ENCODE measurements around the gene TNPO3. TPM values are rescaled to one million over a fixed set of nuclear protein-coding genes. Genes with fewer than 3 reads are reported as not detected.

TNPO3 gene
- total and polyA plus RNA-seq, 10 of the 15 experiments (the other 5 are each of a cell fraction or from before 2014, with no cell fraction given): 17.6 to 91.8 (median 65.9) TPM

- SMC1A ChIA-PET (ENCODE audit: uncharacterized antibody, unreplicated experiment): interaction anchor here (0.9 to 2.7 kb wide), 5 partner anchors 8 to 146 kb away, joined by 3 to 18 read pairs (median 4); partner anchors contain the start of gene KCP
- WGBS (ENCODE audit: insufficient coverage, insufficient replicate concordance, low lambda C conversion rate, missing lambda C conversion rate): 97% methylated on average over 21 of the region's 21 CpGs
- POLR2A ChIA-PET: interaction anchor here (0.6 kb wide), 1 partner anchor 51 kb away, joined by 6 read pairs; no protein-coding TSS in a partner anchor
- Histone ChIP-seq H4K20me1 (ENCODE audit: control insufficient read depth, insufficient read depth) (no peaks in the 10 kb centered on the region), H3K4me2 (ENCODE audit: control insufficient read depth, insufficient read depth) (no peak overlapping the region), H3K79me2 (ENCODE audit: control insufficient read depth, insufficient read depth, low read length) (peaks cover 38% of the 10 kb centered on the region), H3K4me1 (ENCODE audit: control insufficient read depth, insufficient read depth, low read length) (peaks cover 9% of the 10 kb centered on the region), H2AFZ (ENCODE audit: control insufficient read depth, low read depth, low read length) (no peak overlapping the region), H3K9me3 (replicated peaks; ENCODE audit: control insufficient read depth, insufficient read depth, low read length) (no peaks in the 10 kb centered on the region), H3K27ac (ENCODE audit: control insufficient read depth, insufficient read depth) (no peak overlapping the region), H3K36me3 (ENCODE audit: control insufficient read depth in 2 of 2, insufficient read depth in 2 of 2, low read length in 1 of 2) (peaks cover 43 to 51% of the 10 kb centered on the region in 2 experiments), H3K4me3 (no peak overlapping the region), H3K9ac (ENCODE audit: control insufficient read depth, insufficient read depth, low read length) (no peak overlapping the region), H3K27me3 (replicated peaks in 1 of 2; ENCODE audit: control insufficient read depth in 2 of 2, insufficient read depth in 2 of 2, low read length in 1 of 2) (no peaks in the 10 kb centered on the region)
- in situ Hi-C loops (cut with MboI) (no loop called here), intact Hi-C loops (cut with micrococcal nuclease; ENCODE audit: unreplicated experiment) (no loop called here)
- no TSS peak for BruUV-seq (replicated peaks)
- RAD21 ChIA-PET (ENCODE audit: unreplicated experiment): no interaction called here
- no peak for TF ChIP-seq WRNIP1 (IDR thresholded peaks at IDR 0.05; ENCODE audit: borderline replicate concordance, low read depth, low read length)
- TF ChIP-seq POLR2AphosphoS5 (IDR thresholded peaks at IDR 0.05; ENCODE audit: low read length): peak; percentile 15; the same call in 1 of the 2 replicates
- DNase-seq (ENCODE audit: low read depth, low spot score) (no peak), ATAC-seq (no peak), FAIRE-seq (no peak)
- CTCF ChIA-PET: interaction anchor here (0.9 to 1.9 kb wide), 4 partner anchors 7 to 146 kb away, joined by 3 to 6 read pairs (median 6); no protein-coding TSS in a partner anchor
These were observed 109.1 kb downstream of the TNPO3 start for GRCh38 chr7:128945668-128946366.

DNA sequence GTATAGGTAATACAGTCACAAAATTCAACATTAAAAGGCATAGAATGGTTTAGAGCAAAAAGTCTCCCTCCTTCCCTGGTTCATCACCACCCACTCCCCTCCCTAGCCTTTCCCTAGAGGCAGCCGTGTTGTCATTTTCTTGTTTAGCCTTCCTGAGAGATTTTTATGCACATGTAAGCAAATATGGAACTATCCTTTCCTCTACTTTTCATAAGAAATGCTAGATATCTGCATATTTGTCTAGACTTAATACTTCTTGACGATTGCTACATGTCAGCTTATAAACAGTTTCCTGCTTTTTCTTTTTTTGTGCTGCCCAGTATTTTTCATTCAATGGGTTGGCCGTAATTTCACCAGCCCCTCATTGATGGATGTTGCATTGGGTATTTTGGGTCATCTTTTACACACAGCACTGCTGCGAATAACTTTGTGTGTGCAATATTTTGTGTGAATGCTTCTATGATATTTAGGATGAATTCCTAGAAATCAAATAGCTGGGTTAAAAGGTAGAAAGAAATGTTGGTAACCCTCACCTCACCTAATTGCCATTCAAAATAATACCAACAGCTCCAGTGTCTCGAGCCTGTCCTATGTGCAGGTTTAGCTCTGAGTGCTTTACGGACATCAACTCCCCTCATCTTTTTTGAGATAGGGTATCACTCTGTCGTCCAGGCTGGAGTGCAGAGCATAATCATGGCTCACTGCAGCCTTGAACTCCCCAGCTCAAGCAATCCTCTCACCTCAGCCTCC, 110.2 kb downstream of the TNPO3 start:
- ChIA-PET SMC1A (ENCODE audit: uncharacterized antibody, unreplicated experiment) (interaction anchor here (0.7 to 2.7 kb wide), 8 partner anchors 10 to 120 kb away, joined by 3 to 18 read pairs (median 3); partner anchors contain the start of gene KCP), POLR2A (interaction anchor here (6.7 kb wide), 1 partner anchor 11 kb away, joined by 107 read pairs; no protein-coding TSS in a partner anchor), RAD21 (ENCODE audit: unreplicated experiment) (interaction anchor here (0.8 to 1.0 kb wide), 2 partner anchors 22 to 34 kb away, joined by 3 to 6 read pairs; partner anchors contain the start of gene KCP), CTCF (interaction anchor here (0.7 to 3.2 kb wide), 5 partner anchors 8 to 147 kb away, joined by 3 to 17 read pairs (median 6); no protein-coding TSS in a partner anchor)
- Histone ChIP-seq H3K36me3 (ENCODE audit: control insufficient read depth in 2 of 2, insufficient read depth in 2 of 2, low read length in 1 of 2) (peaks cover 40 to 42% of the 10 kb centered on the region in 2 experiments), H3K4me2 (ENCODE audit: control insufficient read depth, insufficient read depth) (peak overlapping the region; percentile 37; the same call in 1 of the 2 replicates), H3K4me1 (ENCODE audit: control insufficient read depth, insufficient read depth, low read length) (peaks cover 16% of the 10 kb centered on the region), H3K79me2 (ENCODE audit: control insufficient read depth, insufficient read depth, low read length) (peaks cover 48% of the 10 kb centered on the region), H3K9ac (ENCODE audit: control insufficient read depth, insufficient read depth, low read length) (no peak overlapping the region), H3K27me3 (replicated peaks in 1 of 2; ENCODE audit: control insufficient read depth in 2 of 2, insufficient read depth in 2 of 2, low read length in 1 of 2) (no peaks in the 10 kb centered on the region), H2AFZ (ENCODE audit: control insufficient read depth, low read depth, low read length) (no peak overlapping the region), H3K4me3 (peak overlapping the region; percentile 32; the same call in 1 of the 2 replicates), H3K9me3 (replicated peaks; ENCODE audit: control insufficient read depth, insufficient read depth, low read length) (no peaks in the 10 kb centered on the region), H3K27ac (ENCODE audit: control insufficient read depth, insufficient read depth) (no peak overlapping the region; the same call in 1 of the 2 replicates), H4K20me1 (ENCODE audit: control insufficient read depth, insufficient read depth) (no peaks in the 10 kb centered on the region)
- FAIRE-seq (no peak), ATAC-seq (no peak), DNase-seq (ENCODE audit: low read depth, low spot score) (no peak)
- BruUV-seq (replicated peaks): TSS peak; percentile 6
- 75% methylated on average over 7 of the region's 7 CpGs for WGBS (ENCODE audit: insufficient coverage, insufficient replicate concordance, low lambda C conversion rate, missing lambda C conversion rate)
- intact Hi-C loops (cut with micrococcal nuclease; ENCODE audit: unreplicated experiment): no loop called here
- in situ Hi-C loops (cut with MboI): no loop called here
- TF ChIP-seq STAT1 (conservative IDR thresholded peaks at IDR 0.05): no peak
- no peak for TF ChIP-seq MAX (IDR thresholded peaks at IDR 0.05; ENCODE audit: low read depth, low read length)
- TF ChIP-seq, protein P1, sequence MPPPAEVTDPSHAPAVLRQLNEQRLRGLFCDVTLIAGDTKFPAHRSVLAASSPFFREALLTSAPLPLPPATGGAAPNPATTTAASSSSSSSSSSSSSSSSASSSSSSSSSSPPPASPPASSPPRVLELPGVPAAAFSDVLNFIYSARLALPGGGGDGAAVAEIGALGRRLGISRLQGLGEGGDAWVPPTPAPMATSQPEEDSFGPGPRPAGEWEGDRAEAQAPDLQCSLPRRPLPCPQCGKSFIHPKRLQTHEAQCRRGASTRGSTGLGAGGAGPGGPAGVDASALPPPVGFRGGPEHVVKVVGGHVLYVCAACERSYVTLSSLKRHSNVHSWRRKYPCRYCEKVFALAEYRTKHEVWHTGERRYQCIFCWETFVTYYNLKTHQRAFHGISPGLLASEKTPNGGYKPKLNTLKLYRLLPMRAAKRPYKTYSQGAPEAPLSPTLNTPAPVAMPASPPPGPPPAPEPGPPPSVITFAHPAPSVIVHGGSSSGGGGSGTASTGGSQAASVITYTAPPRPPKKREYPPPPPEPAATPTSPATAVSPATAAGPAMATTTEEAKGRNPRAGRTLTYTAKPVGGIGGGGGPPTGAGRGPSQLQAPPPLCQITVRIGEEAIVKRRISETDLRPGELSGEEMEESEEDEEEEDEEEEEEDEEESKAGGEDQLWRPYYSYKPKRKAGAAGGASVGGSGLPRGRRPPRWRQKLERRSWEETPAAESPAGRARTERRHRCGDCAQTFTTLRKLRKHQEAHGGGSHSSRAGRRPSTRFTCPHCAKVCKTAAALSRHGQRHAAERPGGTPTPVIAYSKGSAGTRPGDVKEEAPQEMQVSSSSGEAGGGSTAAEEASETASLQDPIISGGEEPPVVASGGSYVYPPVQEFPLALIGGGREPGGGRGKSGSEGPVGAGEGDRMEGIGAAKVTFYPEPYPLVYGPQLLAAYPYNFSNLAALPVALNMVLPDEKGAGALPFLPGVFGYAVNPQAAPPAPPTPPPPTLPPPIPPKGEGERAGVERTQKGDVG (CRISPR knock-in tag; IDR thresholded peaks at IDR 0.05): no peak
- no peak for TF ChIP-seq ASH2L (IDR thresholded peaks at IDR 0.05; ENCODE audit: borderline replicate concordance, low read depth)
- TF ChIP-seq TBL1XR1 (IDR thresholded peaks at IDR 0.05; ENCODE audit: low read depth, low read length): no peak
- no peak for TF ChIP-seq GATAD2B (conservative IDR thresholded peaks at IDR 0.05; ENCODE audit: low read depth)
